A549 (cell line): ENCODE data around the gene NIN. TPM values are rescaled to one million over a fixed set of nuclear protein-coding genes. Genes with fewer than 3 reads are reported as not detected.

Experiments
- ATAC-seq, 2 experiments: fragments of 200-7000 bp in 1 of 2; fragments of >200 bp in 1 of 2; cut with Nextera tagmentation in 1 of 2; cut with Tn5 transposase in 1 of 2; 3 replicates each; pipeline versions ENCODE4 v1.8.0 to v1.9.1; 2018 to 2020; ENCODE audit warnings: mild to moderate bottlenecking in 1 of 2, moderate library complexity in 1 of 2
- CTCF ChIA-PET: fragments of 300-600 bp; sonication (Branson Sonifier 250); formaldehyde crosslinking; extraction: SDS; loops from one replicate; lab custom pipeline; 2021; ENCODE audit warnings: antibody characterized with exemption, inconsistent platforms; lab: Yijun Ruan, JAX
- POLR2A ChIA-PET: fragments of 350-600 bp; formaldehyde crosslinking; extraction: SDS; loops from one replicate; lab custom pipeline; 2021; ENCODE audit warnings: antibody characterized with exemption, inconsistent platforms; lab: Yijun Ruan, JAX
- DNase-seq, 2 experiments: peaks; one replicate each; pipeline versions ENCODE4 v3.0.0 to v3.0.0-alpha.2; 2011 to 2016; ENCODE audit warnings: low read depth in 1 of 2, low spot score in 1 of 2
- FAIRE-seq: peaks from 2 replicates; lab custom pipeline; 2011; peaks lifted over from hg19 to GRCh38; lab: Jason Lieb, UNC
- H3K27ac ChIP-seq, 2 experiments: fragments of >200 bp; sonication (Bioruptor Twin); formaldehyde crosslinking; 3 replicates each; pipeline ENCODE4 v1.5.1; 2016 to 2017
- H3K4me1 ChIP-seq: fragments of >200 bp; sonication (Bioruptor Twin); formaldehyde crosslinking; 3 replicates; pipeline ENCODE4 v1.6.1; 2016
- H3K4me2 ChIP-seq: fragments of >200 bp; sonication (Bioruptor Twin); formaldehyde crosslinking; 3 replicates; pipeline ENCODE4 v1.6.1; 2016
- H3K4me3 ChIP-seq: fragments of >200 bp; sonication (Bioruptor Twin); formaldehyde crosslinking; 3 replicates; pipeline ENCODE4 v1.5.1; 2016
- H3K9me3 ChIP-seq: fragments of >200 bp; sonication (Bioruptor Twin); formaldehyde crosslinking; 3 replicates; pipeline ENCODE4 v1.6.1; 2016
- BCL3 ChIP-seq: fragments of >200 bp; sonication (Bioruptor Twin); formaldehyde crosslinking; IDR thresholded peaks from 3 replicates; pipeline ENCODE4 v1.6.1; 2016
- EHF ChIP-seq: fragments of 250-450 bp; sonication (Bioruptor Pico); IDR thresholded peaks from 2 replicates; pipeline ENCODE4 v1.5.0; 2020; ENCODE audit warnings: mild to moderate bottlenecking
- ESRRA ChIP-seq: fragments of 150-350 bp; IDR thresholded peaks from 2 replicates; pipeline ENCODE4 v1.6.1; 2014; ENCODE audit warnings: mild to moderate bottlenecking, low read length, borderline replicate concordance
- FOSB ChIP-seq: fragments of 250-450 bp; sonication (Bioruptor Pico); IDR thresholded peaks from 2 replicates; pipeline ENCODE4 v1.5.0; 2020; ENCODE audit warnings: mild to moderate bottlenecking, moderate library complexity
- FOSL2 ChIP-seq, 2 experiments: fragments of 450-650 bp in 1 of 2; fragments of >200 bp in 1 of 2; sonication (Bioruptor Twin) in 1 of 2; formaldehyde crosslinking; IDR thresholded peaks; 2 replicates each; pipeline versions ENCODE4 v1.5.0 to v1.6.1; 2016 to 2020; ENCODE audit warnings: mild to moderate bottlenecking in 1 of 2, moderate library complexity in 1 of 2
- FOXS1 ChIP-seq: fragments of 250-450 bp; sonication (Bioruptor Pico); IDR thresholded peaks from 2 replicates; pipeline ENCODE4 v1.5.0; 2020; ENCODE audit warnings: mild to moderate bottlenecking, moderate library complexity
- GATA3 ChIP-seq: IDR thresholded peaks from 2 replicates; pipeline ENCODE4 v1.6.1; 2012; ENCODE audit warnings: borderline replicate concordance
- JUN ChIP-seq, 2 experiments: fragments of >200 bp; sonication (Bioruptor Twin); formaldehyde crosslinking; IDR thresholded peaks; 2 replicates in 1 of 2; 3 replicates in 1 of 2; pipeline ENCODE4 v1.6.1; 2016 to 2017
- MAFK ChIP-seq: fragments of 450-650 bp; IDR thresholded peaks from 2 replicates; pipeline ENCODE4 v1.6.1; 2014; ENCODE audit not compliant: partially characterized antibody
- SMC3 ChIP-seq: fragments of >200 bp; sonication (Bioruptor Twin); formaldehyde crosslinking; IDR thresholded peaks from 3 replicates; pipeline ENCODE4 v1.6.1; 2018; ENCODE audit warnings: inconsistent platforms
- WGBS: methylation state at CpG from one replicate; pipeline ENCODE4 v1.1.6; 2017; ENCODE audit errors: missing lambda C conversion rate; 5-methylcytosine and 5-hydroxymethylcytosine counted together
- polyA plus RNA-seq, 4 experiments: library from polyadenylated mRNA; depleted of rRNA in 3 of 4; stranded (reverse); fragments of >200 nt; fragmentation: RNase III in 1 of 4; extraction: RNeasy Plus Mini Kit Qiagen cat#74134 plus additional on column Dnase treatment in 1 of 4; gene quantifications; 2 replicates in 3 of 4; 3 replicates in 1 of 4; pipeline ENCODE4 v1.2.3, GENCODE V29; 2011 to 2017
- TF ChIP-seq, protein P1 (sequence below): fragments of 450-650 bp; IDR thresholded peaks from 2 replicates; pipeline ENCODE4 v1.6.1; 2014; ENCODE audit warnings: antibody characterized with exemption
- TF ChIP-seq, protein P2 (sequence below): IDR thresholded peaks from 2 replicates; pipeline ENCODE4 v1.6.1; 2012
- TF ChIP-seq, protein P3 (sequence below): fragments of >200 bp; sonication (Bioruptor Twin); formaldehyde crosslinking; IDR thresholded peaks from 3 replicates; pipeline ENCODE4 v1.5.1; 2016
- TF ChIP-seq, protein P4 (sequence below): fragments of 250-450 bp; sonication (Bioruptor Pico); IDR thresholded peaks from 2 replicates; pipeline ENCODE4 v1.5.0; 2021; ENCODE audit warnings: mild to moderate bottlenecking, moderate library complexity, borderline replicate concordance

NIN gene
- polyA plus RNA-seq, 2 of the 4 experiments (the other 2 are of a cell fraction) = 12.4 to 19.5 TPM

GRCh38 chr14:50826681-50827080 lies 4.3 kb downstream of the NIN start:
- Histone ChIP-seq H3K27ac (no peak overlapping the region), H3K4me3 (no peak overlapping the region), H3K4me1 (peaks cover 13% of the 10 kb centered on the region; the same call in 2 of the 3 replicates), H3K4me2 (no peak overlapping the region), H3K9me3 (no peaks in the 10 kb centered on the region)
- POLR2A ChIA-PET = no interaction called here
- TF ChIP-seq, protein P1, sequence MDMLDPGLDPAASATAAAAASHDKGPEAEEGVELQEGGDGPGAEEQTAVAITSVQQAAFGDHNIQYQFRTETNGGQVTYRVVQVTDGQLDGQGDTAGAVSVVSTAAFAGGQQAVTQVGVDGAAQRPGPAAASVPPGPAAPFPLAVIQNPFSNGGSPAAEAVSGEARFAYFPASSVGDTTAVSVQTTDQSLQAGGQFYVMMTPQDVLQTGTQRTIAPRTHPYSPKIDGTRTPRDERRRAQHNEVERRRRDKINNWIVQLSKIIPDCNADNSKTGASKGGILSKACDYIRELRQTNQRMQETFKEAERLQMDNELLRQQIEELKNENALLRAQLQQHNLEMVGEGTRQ = no peak
- no peak for TF ChIP-seq FOXS1 (CRISPR knock-in tag)
- TF ChIP-seq GATA3 = no peak
- no peak for TF ChIP-seq EHF (CRISPR knock-in tag)
- TF ChIP-seq, protein P2, sequence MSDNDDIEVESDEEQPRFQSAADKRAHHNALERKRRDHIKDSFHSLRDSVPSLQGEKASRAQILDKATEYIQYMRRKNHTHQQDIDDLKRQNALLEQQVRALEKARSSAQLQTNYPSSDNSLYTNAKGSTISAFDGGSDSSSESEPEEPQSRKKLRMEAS = no peak
- TF ChIP-seq BCL3 = no peak
- TF ChIP-seq, protein P3, sequence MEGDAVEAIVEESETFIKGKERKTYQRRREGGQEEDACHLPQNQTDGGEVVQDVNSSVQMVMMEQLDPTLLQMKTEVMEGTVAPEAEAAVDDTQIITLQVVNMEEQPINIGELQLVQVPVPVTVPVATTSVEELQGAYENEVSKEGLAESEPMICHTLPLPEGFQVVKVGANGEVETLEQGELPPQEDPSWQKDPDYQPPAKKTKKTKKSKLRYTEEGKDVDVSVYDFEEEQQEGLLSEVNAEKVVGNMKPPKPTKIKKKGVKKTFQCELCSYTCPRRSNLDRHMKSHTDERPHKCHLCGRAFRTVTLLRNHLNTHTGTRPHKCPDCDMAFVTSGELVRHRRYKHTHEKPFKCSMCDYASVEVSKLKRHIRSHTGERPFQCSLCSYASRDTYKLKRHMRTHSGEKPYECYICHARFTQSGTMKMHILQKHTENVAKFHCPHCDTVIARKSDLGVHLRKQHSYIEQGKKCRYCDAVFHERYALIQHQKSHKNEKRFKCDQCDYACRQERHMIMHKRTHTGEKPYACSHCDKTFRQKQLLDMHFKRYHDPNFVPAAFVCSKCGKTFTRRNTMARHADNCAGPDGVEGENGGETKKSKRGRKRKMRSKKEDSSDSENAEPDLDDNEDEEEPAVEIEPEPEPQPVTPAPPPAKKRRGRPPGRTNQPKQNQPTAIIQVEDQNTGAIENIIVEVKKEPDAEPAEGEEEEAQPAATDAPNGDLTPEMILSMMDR = no peak
- TF ChIP-seq FOSB = no peak
- TF ChIP-seq ESRRA = no peak
- TF ChIP-seq, protein P4, sequence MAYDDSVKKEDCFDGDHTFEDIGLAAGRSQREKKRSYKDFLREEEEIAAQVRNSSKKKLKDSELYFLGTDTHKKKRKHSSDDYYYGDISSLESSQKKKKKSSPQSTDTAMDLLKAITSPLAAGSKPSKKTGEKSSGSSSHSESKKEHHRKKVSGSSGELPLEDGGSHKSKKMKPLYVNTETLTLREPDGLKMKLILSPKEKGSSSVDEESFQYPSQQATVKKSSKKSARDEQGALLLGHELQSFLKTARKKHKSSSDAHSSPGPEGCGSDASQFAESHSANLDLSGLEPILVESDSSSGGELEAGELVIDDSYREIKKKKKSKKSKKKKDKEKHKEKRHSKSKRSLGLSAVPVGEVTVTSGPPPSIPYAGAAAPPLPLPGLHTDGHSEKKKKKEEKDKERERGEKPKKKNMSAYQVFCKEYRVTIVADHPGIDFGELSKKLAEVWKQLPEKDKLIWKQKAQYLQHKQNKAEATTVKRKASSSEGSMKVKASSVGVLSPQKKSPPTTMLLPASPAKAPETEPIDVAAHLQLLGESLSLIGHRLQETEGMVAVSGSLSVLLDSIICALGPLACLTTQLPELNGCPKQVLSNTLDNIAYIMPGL (CRISPR knock-in tag) = no peak
- TF ChIP-seq MAFK = no peak
- no peak for TF ChIP-seq FOSL2 (IDR thresholded peaks at IDR 0.05)
- no peak for TF ChIP-seq FOSL2 (CRISPR knock-in tag; IDR thresholded peaks at IDR 0.05)
- CTCF ChIA-PET = interaction anchor here (2.7 to 7.9 kb wide), 2 partner anchors 32 to 49 kb away, joined by 11 to 57 read pairs; no protein-coding TSS in a partner anchor
- 93% methylated on average over 8 of the region's 8 CpGs for WGBS
- ATAC-seq (no peak), FAIRE-seq (no peak), DNase-seq (no peak)

DNA sequence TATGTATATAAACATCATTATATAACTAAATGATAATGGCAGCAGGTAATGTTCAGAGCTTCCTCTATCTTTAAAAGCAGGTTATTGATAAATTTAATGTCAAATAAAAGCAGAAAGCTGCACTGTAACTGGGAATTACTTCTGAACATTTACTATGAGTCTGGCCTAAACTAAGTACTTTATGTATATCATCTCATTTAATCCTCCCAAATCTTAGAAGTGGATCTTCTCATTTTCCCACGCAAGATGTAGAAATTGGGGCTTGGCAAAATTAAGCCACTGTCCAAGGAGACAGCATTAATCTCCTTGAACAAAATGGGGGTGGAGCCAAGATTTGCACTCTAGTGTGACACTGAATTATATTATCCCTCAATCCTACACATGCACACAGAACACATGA lies 5.7 kb downstream of the NIN start:
- WGBS = 96% methylated on average over 1 of the region's 1 CpG
- no peak for FAIRE-seq
- TF ChIP-seq, protein P2 = no peak
- TF ChIP-seq JUN (IDR thresholded peaks at IDR 0.05) (no peak), SMC3 (no peak)
- DNase-seq = no peak
- CTCF ChIA-PET = interaction anchor here (7.9 kb wide), 1 partner anchor 34 kb away, joined by 57 read pairs; no protein-coding TSS in a partner anchor
- Histone ChIP-seq H3K9me3 (no peaks in the 10 kb centered on the region), H3K4me3 (no peak overlapping the region), H3K27ac (no peak overlapping the region), H3K4me1 (peaks cover 13% of the 10 kb centered on the region; the same call in 2 of the 3 replicates), H3K4me2 (no peak overlapping the region)
- ATAC-seq = no peak
- POLR2A ChIA-PET = no interaction called here
